NCI-H446 treated with DMSO at 0.1 percent for 48 hours (cell line): ENCODE measurements around the gene ZNF2.
"Not testable (repeated sequence)": the region's sequence is repeated elsewhere in the genome, so short reads cannot be mapped to it uniquely, and the experiment has no call there.

ENCODE experiments used
- DNase-seq: peaks from one replicate; lab custom pipeline; 2025; lab: John Stamatoyannopoulos, UW

ZNF2 gene

DNA sequence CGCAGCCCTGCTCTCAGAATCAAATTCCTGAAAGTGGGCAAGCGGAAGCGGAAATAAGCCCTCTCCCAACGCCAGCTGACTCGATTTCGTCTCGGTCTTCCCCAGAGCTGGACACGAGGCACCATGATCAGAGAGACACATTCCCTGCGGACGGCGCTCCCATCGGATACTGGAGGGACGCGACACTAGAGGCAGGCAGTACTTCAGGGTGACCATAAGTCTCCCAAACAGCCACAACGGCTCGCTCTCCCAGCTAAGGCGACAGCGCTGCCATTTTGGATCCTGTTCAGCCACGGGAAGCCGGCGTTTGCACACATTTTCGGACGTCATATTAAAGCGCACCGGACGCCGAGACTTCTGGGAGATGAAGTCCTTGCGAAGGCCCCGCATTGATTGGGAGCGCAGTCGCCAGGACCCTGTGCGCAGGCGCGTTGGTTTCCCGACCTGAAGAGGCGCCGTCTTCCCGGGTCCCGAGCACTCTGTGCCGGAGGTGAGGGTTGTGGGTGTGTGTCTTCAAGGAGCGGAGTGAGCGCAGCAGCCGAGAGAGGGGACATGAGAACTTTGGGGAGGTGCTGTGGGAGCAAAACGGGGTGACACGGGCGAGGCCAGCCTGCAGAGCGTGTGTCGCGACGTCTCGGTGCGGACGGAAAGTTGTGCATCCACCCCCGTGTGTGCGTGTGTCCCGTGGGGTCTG lies at the start of gene ZNF2:
Gene ZNF2 (plus strand): TSS at position 439 of the 694 bp plus-strand sequence. CDS start 10,418 bp downstream, outside the sequence.
- DNase-seq = peak; percentile 90

DNA sequence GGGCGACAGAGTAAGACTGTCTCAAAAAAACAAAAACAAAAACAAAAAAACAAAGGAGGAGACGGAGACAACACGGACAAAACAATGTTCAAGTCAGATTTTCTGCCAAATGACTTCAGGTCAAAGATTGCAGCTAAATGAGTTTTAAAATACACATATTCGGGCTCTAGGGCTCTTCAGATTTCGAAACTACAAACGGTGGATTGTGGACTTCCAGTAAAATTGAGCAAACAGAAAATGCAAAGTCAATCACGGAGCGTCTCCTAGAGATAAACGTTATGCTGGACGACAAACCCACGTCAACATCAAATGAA lies 44.6 kb upstream of the ZNF2 start:
- no peak for DNase-seq

DNA sequence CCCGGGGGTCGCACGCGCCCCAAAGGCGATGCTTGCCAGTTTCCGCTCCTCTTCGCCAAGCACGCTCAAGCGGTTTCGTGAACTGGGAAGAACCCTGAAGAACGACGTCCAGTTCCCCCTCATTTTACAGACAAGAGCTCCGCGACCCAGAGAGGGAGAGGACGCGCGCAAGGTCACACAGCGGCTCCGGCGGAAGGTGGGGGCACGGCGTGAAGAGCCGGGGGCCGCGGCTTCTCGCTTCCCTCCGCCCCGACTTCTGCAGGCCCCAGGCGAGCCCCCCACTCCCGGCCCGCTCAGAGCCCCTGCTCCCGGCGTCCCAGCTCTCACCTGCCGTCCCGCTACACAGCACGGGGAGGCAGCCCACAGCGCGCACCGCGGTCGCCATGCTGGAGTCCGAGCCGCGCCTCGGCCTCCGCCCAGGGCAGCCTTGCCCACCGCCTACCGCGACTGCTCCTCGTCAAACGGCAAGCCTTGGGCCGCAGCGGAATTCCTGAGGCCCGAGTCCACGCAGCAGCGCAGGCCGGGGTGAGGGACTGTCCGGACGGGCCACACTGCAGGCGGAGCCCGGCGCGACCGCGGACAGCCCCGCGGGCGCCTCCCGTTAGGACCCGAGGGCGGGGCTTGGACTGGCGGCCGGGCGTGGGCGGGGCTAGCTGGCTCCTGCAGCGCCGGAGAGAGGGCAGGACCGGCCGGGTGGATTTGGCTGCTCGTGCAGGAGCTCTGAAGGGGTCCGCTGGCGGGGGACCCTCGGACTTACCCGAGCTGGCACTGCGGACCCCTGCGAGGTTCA lies 44.0 kb upstream of the ZNF2 start, which contains the start of gene MRPS5:
Gene MRPS5 (minus strand): TSS at position 402 of the 790 bp plus-strand sequence. CDS start 17 bp downstream, at position 385.
- peak; percentile 24 for DNase-seq

DNA sequence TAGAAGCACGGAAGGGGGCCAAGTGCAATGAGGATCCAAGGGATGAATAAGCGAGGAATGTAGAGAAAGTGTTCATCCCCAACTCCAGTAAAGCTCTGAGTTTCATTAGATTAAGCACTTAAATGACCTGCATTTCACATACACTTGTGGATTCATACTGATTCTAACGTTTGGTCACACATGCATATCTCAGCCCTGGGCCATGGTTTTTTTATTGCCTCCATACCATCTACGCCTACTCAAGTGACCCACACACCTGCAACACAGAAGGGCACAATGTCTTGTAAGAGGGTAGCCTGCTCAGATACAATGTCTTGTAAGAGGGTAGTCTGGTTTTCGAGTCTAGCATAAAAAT lies 43.4 kb upstream of the ZNF2 start:
- no peak for DNase-seq

DNA sequence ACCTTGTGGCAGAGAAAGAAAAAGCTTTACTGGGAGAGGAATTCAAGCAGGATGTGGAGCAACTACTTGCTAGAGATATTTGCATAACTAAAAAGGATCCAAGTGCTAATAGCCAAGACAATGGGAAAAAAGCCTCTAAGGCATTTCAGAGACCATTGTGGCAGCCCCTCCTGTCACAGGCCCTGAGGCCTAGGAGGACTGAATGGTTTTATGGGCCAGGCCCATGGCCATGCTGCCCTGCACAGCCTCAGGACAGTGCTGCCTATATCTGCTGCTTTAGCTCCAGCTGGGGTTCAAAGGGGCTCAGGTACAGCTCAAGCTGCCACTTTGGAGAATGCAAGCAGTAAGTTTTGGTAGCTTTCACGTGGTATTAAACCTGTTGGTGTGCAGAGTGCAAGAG lies 26.9 kb upstream of the ZNF2 start:
- no peak for DNase-seq

- no peak for DNase-seq
These were observed 21.8 kb upstream of the ZNF2 start for GRCh38 chr2:95143838-95144237.

GRCh38 chr2:95149397-95149984 lies 16.1 kb upstream of the ZNF2 start:
- no peak for DNase-seq

DNA sequence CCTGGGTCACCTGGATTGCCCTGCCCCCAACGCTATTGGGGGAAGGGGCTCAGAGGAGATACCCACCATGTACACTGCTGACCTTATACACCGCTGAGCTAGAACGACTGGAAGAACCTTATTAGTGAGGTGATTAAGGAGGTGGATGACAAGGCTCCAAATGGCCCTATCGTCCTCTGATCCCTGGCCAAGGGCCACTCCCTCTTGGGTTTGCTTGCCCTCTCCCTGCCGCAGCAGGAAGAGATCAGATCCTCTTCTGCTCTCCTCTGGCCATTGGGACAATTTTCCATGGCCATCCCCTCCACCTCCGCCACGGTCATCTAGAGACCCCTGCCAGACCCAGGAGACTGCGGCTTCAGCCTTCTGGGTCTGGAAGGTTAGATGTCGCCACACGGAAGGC lies 7.2 kb upstream of the ZNF2 start:
- DNase-seq = no peak

GRCh38 chr2:95158891-95159619 lies 6.6 kb upstream of the ZNF2 start:
- DNase-seq = no peak

DNA sequence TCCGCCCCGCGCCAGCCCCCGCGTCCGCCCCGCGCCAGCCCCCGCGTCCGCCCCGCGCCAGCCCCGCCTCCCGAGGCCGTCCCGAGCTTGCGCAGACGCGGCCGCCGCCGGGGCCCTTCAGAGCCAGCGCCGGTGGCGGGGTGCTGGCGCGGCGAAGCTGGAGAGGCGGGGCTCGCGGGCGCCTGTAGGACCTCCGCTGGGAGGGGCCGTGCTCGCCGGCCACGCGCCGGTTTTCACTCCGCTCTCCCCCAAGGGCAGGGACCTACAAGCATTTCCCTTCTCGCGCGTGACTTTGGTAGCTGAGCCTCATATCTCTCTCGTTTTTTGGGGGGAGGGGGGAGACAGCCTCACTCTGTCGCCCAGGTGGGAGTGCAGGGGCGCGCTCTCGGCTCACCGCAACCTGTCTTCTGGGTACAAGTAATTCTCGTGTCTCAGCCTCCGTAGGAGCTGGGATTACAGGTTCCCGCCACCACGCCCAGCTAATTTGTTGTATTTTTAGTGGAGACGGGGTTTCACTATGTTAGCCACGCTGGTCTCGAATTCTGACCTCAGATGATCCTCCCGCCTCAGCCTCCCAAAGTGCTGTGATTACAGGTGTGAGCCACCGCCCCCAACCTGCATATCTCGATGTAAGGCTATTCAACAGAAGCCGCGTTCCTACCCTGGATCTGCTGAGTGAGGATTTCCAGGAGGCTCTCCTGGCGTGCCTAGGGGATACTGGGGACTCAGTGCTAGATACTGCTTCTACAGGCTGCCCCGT lies 5.7 kb upstream of the ZNF2 start, which contains the start of gene ZNF514:
Gene ZNF514 (minus strand): TSS at position 159 of the 760 bp plus-strand sequence. CDS start 6,595 bp downstream, outside the sequence.
- peak; percentile 24 for DNase-seq

GRCh38 chr2:95165030-95165370 lies 609 bp upstream of the ZNF2 start:
- DNase-seq = no peak

DNA sequence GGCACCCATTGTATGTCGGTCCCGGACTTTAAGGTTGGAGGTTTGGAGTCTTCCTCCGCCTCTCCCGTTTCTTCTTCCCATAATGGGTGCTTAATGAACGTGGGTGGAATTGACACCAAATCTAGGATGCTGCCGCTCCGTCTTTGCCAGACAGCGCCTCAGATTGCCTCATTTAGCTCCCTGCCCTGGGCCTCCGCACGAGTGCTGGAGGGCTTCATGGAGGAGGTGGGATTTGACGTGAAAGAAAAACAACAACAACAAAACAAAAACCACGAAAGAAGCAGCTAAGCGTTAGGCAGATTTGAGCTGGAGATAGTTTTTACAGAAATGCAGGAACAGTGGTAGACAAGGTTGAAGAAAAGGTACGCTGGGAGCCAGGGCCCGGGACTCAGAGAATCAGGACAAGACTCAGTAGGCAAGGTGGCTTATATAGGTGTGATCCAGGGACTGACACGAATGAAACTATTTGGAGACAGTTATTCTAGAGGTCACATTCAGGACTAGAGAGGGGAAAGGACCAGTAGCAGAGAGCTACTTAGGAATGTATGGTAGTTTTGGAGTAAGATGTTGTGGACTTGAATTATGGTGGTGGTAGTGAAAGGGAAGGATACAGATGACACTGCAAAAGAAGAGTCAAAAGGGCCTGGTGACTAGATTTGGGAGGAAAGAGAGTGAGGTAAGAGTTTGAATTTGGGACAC lies 605 bp downstream of the ZNF2 start:
- DNase-seq = no peak

- DNase-seq = no peak
These were observed 6.3 kb downstream of the ZNF2 start for GRCh38 chr2:95171902-95172301.

- no peak for DNase-seq
These were observed 8.5 kb downstream of the ZNF2 start for GRCh38 chr2:95174031-95174542.

GRCh38 chr2:95179451-95179850 lies 13.8 kb downstream of the ZNF2 start:
- DNase-seq = no peak

DNA sequence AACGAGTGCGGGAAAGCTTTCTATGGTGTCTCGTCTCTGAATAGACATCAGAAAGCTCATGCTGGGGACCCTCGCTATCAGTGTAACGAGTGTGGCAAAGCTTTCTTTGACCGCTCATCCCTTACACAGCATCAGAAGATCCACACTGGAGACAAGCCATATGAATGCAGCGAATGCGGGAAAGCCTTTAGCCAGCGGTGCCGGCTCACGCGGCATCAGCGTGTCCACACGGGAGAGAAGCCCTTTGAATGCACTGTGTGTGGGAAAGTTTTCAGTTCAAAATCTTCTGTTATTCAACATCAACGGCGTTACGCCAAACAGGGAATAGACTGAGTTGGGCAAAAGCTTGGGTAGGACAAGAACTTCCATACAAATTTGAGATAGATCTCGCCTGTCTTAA lies 16.2 kb downstream of the ZNF2 start:
- DNase-seq = no peak

DNA sequence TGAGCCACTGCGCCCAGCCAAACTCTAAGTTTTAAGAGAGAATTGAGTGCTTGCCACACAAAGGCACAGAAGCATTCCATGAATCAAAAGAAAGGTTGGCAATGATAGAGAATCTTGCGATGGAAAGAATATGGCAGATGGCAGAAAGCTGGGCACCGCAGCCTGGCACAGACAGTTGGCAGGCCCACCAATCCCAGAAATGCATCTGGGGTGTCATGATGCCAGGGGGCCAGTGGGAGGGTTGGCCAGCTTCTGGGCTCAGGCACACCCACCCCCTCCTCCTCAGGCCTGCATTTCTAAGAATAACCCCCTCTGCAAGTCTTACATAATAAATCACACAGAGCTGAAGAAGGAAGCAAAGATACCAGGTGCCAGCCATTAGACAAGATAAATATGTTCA lies 19.6 kb downstream of the ZNF2 start:
- no peak for DNase-seq

DNA sequence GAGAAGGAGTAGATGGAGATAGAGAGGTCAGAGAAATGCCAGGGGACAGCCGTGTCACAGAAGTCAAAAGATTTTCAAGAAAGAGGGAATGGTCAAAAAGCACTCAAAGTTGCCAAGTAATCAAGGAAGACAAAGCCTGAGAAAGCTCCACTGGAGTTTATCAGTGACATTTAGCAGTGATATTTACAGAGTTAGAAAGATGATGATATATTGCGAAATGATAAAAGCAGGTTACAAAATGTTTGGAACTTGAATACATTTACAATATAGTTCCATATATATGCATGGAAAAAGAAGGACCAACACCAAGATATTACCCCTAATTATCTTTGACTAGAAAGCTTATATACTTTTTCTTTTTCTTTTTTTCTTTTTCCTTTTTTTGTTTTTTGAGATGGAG lies 20.4 kb downstream of the ZNF2 start:
- no peak for DNase-seq

DNA sequence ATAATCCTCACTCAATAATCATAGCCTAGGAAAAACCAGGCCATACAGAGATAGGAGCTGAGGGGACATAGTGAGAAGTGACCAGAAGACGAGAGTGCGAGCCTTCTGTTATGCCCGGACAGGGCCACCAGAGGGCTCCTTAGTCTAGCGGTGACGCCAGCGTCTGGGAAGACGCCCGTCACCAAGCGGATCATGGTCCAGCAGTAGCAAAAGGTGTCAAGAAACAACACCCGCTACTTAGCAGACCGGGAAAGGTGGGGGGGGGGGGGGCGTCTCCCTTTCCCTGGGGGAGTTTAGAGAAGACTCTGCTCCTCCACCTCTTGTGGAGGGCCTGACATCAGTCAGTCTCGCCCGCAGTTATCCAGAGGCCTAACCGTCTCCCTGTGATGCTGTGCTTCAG lies 27.3 kb downstream of the ZNF2 start:
- not testable (repeated sequence) for DNase-seq

- DNase-seq = no peak
These were observed 38.3 kb downstream of the ZNF2 start for GRCh38 chr2:95203911-95204310.

- DNase-seq = no peak
These were observed 38.8 kb downstream of the ZNF2 start for GRCh38 chr2:95204396-95204795.
